ENCODE results near the gene RPRD1B. TPM values are rescaled to one million over a fixed set of nuclear protein-coding genes. Genes with fewer than 3 reads are reported as not detected.

The RPRD1B gene
- total and polyA plus RNA-seq, 4 donors, result 5.8 to 34.3 (median 29.4) TPM

DNA sequence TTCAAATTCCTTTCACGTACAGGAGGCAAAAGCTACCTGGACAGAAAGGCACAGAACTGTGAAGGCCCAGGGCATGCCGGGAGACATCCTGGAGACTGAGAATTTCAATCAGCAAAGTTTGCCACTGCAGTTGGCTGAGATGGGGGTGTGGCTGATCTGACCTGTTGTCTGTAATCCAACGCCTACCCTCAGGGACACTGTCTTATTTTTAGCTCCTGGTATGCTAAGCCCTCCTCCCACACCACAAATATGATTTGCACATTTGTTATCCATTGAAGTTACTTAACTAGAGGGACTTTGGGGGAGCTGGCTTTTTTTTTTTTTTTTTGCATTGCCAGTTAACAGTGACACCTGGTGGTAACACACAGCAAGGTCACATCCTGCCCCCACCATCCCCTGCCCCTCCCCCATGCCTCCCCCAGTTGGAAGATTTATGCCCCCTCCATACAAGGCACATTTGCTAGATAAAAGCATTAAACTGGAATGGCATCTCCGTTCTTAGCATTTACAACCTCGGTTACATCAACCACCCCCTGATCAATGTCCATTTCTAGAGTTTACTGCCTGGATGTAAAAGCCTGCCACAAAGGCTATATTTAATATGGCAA is 40.6 kb upstream of the RPRD1B start:
- Histone ChIP-seq H3K9ac (ENCODE audit: low read depth in 1 of 2, low read length in 2 of 2) (no peak overlapping the region), H3K36me3 (ENCODE audit: control insufficient read depth in 4 of 4, insufficient read depth in 3 of 4, low read depth in 1 of 4, low read length in 3 of 4) (peaks cover 6 to 37% (median 25%) of the 10 kb centered on the region in 4 donors), H3K27ac (ENCODE audit: low read depth in 1 of 2, low read length in 2 of 2) (no peak overlapping the region), H3K4me3 (ENCODE audit: low read depth in 1 of 3, low read length in 3 of 3) (no peak overlapping the region), H3K9me3 (ENCODE audit: control insufficient read depth in 4 of 4, low read length in 3 of 4) (no peaks in the 10 kb centered on the region), H3K4me1 (ENCODE audit: control insufficient read depth in 4 of 4, insufficient read depth in 4 of 4, low read length in 3 of 4) (peaks cover 2 to 38% (median 20%) of the 10 kb centered on the region in 4 donors), H3K27me3 (ENCODE audit: control insufficient read depth in 4 of 4, insufficient read depth in 4 of 4, low read length in 3 of 4) (no peaks in the 10 kb centered on the region)
- 29% methylated on average over 5 of the region's 5 CpGs for WGBS
- no peak for DNase-seq (ENCODE audit: low spot score)
- TF ChIP-seq NR2F2 (IDR thresholded peaks at IDR 0.05), result no peak
- TF ChIP-seq CTCF (IDR thresholded peaks at IDR 0.05; ENCODE audit: low read depth, low read length, missing input control), result peak; percentile 48
- TF ChIP-seq, protein P1, sequence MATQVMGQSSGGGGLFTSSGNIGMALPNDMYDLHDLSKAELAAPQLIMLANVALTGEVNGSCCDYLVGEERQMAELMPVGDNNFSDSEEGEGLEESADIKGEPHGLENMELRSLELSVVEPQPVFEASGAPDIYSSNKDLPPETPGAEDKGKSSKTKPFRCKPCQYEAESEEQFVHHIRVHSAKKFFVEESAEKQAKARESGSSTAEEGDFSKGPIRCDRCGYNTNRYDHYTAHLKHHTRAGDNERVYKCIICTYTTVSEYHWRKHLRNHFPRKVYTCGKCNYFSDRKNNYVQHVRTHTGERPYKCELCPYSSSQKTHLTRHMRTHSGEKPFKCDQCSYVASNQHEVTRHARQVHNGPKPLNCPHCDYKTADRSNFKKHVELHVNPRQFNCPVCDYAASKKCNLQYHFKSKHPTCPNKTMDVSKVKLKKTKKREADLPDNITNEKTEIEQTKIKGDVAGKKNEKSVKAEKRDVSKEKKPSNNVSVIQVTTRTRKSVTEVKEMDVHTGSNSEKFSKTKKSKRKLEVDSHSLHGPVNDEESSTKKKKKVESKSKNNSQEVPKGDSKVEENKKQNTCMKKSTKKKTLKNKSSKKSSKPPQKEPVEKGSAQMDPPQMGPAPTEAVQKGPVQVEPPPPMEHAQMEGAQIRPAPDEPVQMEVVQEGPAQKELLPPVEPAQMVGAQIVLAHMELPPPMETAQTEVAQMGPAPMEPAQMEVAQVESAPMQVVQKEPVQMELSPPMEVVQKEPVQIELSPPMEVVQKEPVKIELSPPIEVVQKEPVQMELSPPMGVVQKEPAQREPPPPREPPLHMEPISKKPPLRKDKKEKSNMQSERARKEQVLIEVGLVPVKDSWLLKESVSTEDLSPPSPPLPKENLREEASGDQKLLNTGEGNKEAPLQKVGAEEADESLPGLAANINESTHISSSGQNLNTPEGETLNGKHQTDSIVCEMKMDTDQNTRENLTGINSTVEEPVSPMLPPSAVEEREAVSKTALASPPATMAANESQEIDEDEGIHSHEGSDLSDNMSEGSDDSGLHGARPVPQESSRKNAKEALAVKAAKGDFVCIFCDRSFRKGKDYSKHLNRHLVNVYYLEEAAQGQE (IDR thresholded peaks at IDR 0.05), result peak; percentile 18
- TF ChIP-seq SP1 (IDR thresholded peaks at IDR 0.05), result peak; percentile 8
- TF ChIP-seq RAD21 (IDR thresholded peaks at IDR 0.05), result peak; percentile 74 to 80
- no peak for TF ChIP-seq HNF4A (conservative IDR thresholded peaks at IDR 0.05)

DNA sequence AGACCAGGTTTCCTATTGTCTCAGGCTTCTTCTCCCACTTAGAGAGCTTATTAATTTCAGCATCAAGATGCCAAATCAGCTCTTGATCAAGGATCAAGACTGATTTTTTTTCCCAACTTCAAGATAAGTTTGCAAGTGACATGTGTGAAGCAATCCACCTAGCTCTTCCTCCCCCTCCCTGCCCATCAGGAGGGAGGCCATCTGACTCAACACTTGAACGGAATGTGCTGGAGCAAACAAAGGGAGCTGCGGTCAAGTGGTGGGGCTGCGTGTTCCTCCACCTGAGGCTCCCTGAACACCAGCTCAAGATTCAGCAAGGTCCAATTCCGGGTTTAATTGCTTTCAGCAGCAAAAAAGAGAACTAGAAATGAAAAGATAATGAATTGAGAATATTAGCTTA is 39.0 kb upstream of the RPRD1B start:
- Histone ChIP-seq H3K27ac (ENCODE audit: low read depth in 1 of 2, low read length in 2 of 2) (no peak overlapping the region), H3K9me3 (ENCODE audit: control insufficient read depth in 4 of 4, low read length in 3 of 4) (no peaks in the 10 kb centered on the region), H3K27me3 (ENCODE audit: control insufficient read depth in 4 of 4, insufficient read depth in 4 of 4, low read length in 3 of 4) (no peaks in the 10 kb centered on the region), H3K9ac (ENCODE audit: low read depth in 1 of 2, low read length in 2 of 2) (no peak overlapping the region), H3K4me3 (ENCODE audit: low read depth in 1 of 3, low read length in 3 of 3) (no peak overlapping the region), H3K36me3 (ENCODE audit: control insufficient read depth in 4 of 4, insufficient read depth in 3 of 4, low read depth in 1 of 4, low read length in 3 of 4) (peaks cover 8 to 52% (median 39%) of the 10 kb centered on the region in 4 donors), H3K4me1 (ENCODE audit: control insufficient read depth in 4 of 4, insufficient read depth in 4 of 4, low read length in 3 of 4) (peaks cover 0 to 27% (median 15%) of the 10 kb centered on the region in 4 donors)
- 81% methylated on average over 4 of the region's 4 CpGs for WGBS
- TF ChIP-seq HNF4G (IDR thresholded peaks at IDR 0.05), result no peak
- TF ChIP-seq, protein P1 (IDR thresholded peaks at IDR 0.05), result no peak
- no peak for TF ChIP-seq HNF4A (conservative IDR thresholded peaks at IDR 0.05)
- TF ChIP-seq JUND (IDR thresholded peaks at IDR 0.05), result no peak
- TF ChIP-seq RAD21 (IDR thresholded peaks at IDR 0.05), result no peak
- no peak for TF ChIP-seq CTCF (IDR thresholded peaks at IDR 0.05; ENCODE audit: low read depth, low read length, missing input control)
- no peak for TF ChIP-seq EGR1 (IDR thresholded peaks at IDR 0.05; ENCODE audit: low read depth in 2 of 2)
- TF ChIP-seq NR2F2 (IDR thresholded peaks at IDR 0.05), result no peak
- TF ChIP-seq GABPA (IDR thresholded peaks at IDR 0.05 in 1 of 2, conservative IDR thresholded peaks at IDR 0.05 in 1 of 2), result no peak
- no peak for TF ChIP-seq RXRA (IDR thresholded peaks at IDR 0.05)
- no peak for TF ChIP-seq FOXA1 (IDR thresholded peaks at IDR 0.05)
- no peak for TF ChIP-seq ATF3 (IDR thresholded peaks at IDR 0.05)
- no peak for TF ChIP-seq FOXA2 (IDR thresholded peaks at IDR 0.05)
- TF ChIP-seq, protein P2, sequence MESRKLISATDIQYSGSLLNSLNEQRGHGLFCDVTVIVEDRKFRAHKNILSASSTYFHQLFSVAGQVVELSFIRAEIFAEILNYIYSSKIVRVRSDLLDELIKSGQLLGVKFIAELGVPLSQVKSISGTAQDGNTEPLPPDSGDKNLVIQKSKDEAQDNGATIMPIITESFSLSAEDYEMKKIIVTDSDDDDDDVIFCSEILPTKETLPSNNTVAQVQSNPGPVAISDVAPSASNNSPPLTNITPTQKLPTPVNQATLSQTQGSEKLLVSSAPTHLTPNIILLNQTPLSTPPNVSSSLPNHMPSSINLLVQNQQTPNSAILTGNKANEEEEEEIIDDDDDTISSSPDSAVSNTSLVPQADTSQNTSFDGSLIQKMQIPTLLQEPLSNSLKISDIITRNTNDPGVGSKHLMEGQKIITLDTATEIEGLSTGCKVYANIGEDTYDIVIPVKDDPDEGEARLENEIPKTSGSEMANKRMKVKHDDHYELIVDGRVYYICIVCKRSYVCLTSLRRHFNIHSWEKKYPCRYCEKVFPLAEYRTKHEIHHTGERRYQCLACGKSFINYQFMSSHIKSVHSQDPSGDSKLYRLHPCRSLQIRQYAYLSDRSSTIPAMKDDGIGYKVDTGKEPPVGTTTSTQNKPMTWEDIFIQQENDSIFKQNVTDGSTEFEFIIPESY (IDR thresholded peaks at IDR 0.05), result no peak
- no peak for DNase-seq (ENCODE audit: low spot score)
